ENCODE results near the gene CCND3. TPM values are rescaled to one million over a fixed set of nuclear protein-coding genes. Genes with fewer than 3 reads are reported as not detected.

Gene CCND3
- polyA plus RNA-seq, 2 of the 4 experiments (the other 2 are of a cell fraction), result 112 to 228 TPM

DNA sequence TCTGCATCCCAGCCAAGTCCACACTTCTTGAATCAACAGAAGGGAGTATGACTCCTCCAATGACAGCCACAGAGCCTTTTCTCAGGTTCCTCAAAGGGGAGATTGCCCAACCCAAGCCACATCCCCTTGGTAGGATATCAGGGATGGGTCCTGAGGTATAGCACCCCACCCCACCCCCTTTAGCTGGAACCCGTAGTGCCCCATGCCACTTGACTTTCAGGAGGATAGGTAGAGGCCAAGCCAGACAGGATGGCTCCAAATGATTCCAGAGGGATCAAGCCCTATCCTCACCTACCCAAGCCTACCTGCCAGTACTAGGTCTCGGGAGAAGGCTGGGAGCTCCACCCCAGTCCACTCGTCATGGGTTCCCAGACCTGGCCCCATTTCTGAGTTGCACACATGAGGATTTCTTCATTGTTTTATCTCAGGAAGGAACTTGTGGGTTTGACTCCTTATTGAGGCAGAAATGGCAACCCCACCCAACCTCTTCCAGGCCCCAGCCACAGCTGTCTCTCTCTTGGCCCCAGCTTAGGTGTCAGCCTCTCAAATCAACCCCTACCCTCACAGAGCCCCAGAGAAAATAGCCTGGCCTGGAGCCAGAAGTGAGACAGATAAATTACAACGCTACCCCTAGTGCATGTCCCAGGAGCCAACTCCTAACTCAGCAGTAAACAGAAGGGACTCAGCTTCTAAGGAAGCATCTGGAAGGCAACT lies 3.6 kb downstream of the CCND3 start:
- ChIA-PET CTCF (interaction anchor here (0.6 to 18.6 kb wide), 12 partner anchors 11 to 154 kb away, joined by 3 to 191 read pairs (median 7); partner anchors contain the start of genes BYSL, MED20, TAF8 and TOMM6), POLR2A (interaction anchor here (1.1 to 3.4 kb wide), 4 partner anchors 17 to 151 kb away, joined by 3 to 11 read pairs (median 4); partner anchors contain the start of genes BYSL and MED20)
- DNase-seq (ENCODE audit: low read depth in 1 of 2, low spot score in 1 of 2) (no peak), FAIRE-seq (no peak), ATAC-seq (no peak)
- Histone ChIP-seq H3K9me3 (no peaks in the 10 kb centered on the region), H3K27ac (peak overlapping the region; percentile 93 to 99), H3K4me2 (peak overlapping the region; percentile 98), H3K4me3 (peak overlapping the region; percentile 87; the same call in 1 of the 3 replicates), H3K4me1 (peaks cover 67% of the 10 kb centered on the region)
- WGBS (ENCODE audit: missing lambda C conversion rate), result 55% methylated on average over 3 of the region's 4 CpGs
- no peak for TF ChIP-seq FOXS1 (CRISPR knock-in tag; IDR thresholded peaks at IDR 0.05)

DNA sequence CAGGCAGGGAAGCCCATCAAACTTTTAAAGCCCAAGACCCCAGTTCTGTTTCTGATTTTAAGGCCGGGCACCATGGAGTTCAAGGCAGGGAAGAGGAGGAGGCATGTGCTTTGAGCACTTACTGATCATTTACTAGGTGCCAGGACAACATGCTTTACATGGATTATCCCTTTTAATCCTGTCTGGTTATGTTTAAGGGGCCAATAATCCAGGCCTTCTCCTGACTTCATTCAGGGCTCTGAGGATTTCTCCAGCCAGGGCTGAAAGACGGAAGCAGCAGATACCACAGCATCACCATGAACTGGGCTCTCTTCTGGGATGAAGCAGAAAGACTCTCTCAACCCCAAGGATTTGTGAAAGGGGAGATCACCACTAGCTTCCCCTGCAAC lies 4.1 kb downstream of the CCND3 start:
- Histone ChIP-seq H3K9me3 (no peaks in the 10 kb centered on the region), H3K27ac (peak overlapping the region; percentile 93 to 99), H3K4me1 (peaks cover 62% of the 10 kb centered on the region), H3K4me2 (peak overlapping the region; percentile 98), H3K4me3 (no peak overlapping the region)
- TF ChIP-seq CBX2 (IDR thresholded peaks at IDR 0.05; ENCODE audit: borderline replicate concordance, low read depth), result no peak
- TF ChIP-seq RFX5 (IDR thresholded peaks at IDR 0.05), result no peak
- no peak for TF ChIP-seq RAD21 (conservative IDR thresholded peaks at IDR 0.05 in 1 of 2, IDR thresholded peaks at IDR 0.05 in 1 of 2)
- TF ChIP-seq ZSCAN20 (CRISPR knock-in tag; IDR thresholded peaks at IDR 0.05), result no peak
- TF ChIP-seq CHD2 (IDR thresholded peaks at IDR 0.05; ENCODE audit: low read length, partially characterized antibody), result no peak
- TF ChIP-seq, protein P1, sequence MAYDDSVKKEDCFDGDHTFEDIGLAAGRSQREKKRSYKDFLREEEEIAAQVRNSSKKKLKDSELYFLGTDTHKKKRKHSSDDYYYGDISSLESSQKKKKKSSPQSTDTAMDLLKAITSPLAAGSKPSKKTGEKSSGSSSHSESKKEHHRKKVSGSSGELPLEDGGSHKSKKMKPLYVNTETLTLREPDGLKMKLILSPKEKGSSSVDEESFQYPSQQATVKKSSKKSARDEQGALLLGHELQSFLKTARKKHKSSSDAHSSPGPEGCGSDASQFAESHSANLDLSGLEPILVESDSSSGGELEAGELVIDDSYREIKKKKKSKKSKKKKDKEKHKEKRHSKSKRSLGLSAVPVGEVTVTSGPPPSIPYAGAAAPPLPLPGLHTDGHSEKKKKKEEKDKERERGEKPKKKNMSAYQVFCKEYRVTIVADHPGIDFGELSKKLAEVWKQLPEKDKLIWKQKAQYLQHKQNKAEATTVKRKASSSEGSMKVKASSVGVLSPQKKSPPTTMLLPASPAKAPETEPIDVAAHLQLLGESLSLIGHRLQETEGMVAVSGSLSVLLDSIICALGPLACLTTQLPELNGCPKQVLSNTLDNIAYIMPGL (CRISPR knock-in tag; IDR thresholded peaks at IDR 0.05; ENCODE audit: borderline replicate concordance), result no peak
- TF ChIP-seq MAZ (IDR thresholded peaks at IDR 0.05; ENCODE audit: borderline replicate concordance, low read depth, low read length), result no peak
- no peak for TF ChIP-seq FOXS1 (CRISPR knock-in tag; IDR thresholded peaks at IDR 0.05)
- TF ChIP-seq MYC (IDR thresholded peaks at IDR 0.05; ENCODE audit: borderline replicate concordance, low read length), result no peak
- TF ChIP-seq JUN (IDR thresholded peaks at IDR 0.05), result no peak
- no peak for TF ChIP-seq EHF (CRISPR knock-in tag; IDR thresholded peaks at IDR 0.05)
- TF ChIP-seq TP53 (CRISPR knock-in tag; IDR thresholded peaks at IDR 0.05), result no peak
- no peak for TF ChIP-seq NPAS2 (CRISPR knock-in tag; IDR thresholded peaks at IDR 0.05; ENCODE audit: borderline replicate concordance)
- no peak for TF ChIP-seq CEBPB (IDR thresholded peaks at IDR 0.05)
- TF ChIP-seq, protein P2, sequence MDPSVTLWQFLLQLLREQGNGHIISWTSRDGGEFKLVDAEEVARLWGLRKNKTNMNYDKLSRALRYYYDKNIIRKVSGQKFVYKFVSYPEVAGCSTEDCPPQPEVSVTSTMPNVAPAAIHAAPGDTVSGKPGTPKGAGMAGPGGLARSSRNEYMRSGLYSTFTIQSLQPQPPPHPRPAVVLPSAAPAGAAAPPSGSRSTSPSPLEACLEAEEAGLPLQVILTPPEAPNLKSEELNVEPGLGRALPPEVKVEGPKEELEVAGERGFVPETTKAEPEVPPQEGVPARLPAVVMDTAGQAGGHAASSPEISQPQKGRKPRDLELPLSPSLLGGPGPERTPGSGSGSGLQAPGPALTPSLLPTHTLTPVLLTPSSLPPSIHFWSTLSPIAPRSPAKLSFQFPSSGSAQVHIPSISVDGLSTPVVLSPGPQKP (IDR thresholded peaks at IDR 0.05; ENCODE audit: low read depth, low read length), result no peak
- 80% methylated on average over 2 of the region's 2 CpGs for WGBS (ENCODE audit: missing lambda C conversion rate)
- ATAC-seq, result no peak
- CTCF ChIA-PET, result interaction anchor here (1.0 to 18.6 kb wide), 10 partner anchors 7 to 154 kb away, joined by 3 to 191 read pairs (median 10); partner anchors contain the start of genes BYSL, MED20, TAF8 and TOMM6
- DNase-seq (ENCODE audit: low read depth in 1 of 2, low spot score in 1 of 2), result no peak
- FAIRE-seq, result no peak
- POLR2A ChIA-PET, result interaction anchor here (1.3 to 3.4 kb wide), 2 partner anchors 31 to 151 kb away, joined by 4 to 11 read pairs; no protein-coding TSS in a partner anchor

DNA sequence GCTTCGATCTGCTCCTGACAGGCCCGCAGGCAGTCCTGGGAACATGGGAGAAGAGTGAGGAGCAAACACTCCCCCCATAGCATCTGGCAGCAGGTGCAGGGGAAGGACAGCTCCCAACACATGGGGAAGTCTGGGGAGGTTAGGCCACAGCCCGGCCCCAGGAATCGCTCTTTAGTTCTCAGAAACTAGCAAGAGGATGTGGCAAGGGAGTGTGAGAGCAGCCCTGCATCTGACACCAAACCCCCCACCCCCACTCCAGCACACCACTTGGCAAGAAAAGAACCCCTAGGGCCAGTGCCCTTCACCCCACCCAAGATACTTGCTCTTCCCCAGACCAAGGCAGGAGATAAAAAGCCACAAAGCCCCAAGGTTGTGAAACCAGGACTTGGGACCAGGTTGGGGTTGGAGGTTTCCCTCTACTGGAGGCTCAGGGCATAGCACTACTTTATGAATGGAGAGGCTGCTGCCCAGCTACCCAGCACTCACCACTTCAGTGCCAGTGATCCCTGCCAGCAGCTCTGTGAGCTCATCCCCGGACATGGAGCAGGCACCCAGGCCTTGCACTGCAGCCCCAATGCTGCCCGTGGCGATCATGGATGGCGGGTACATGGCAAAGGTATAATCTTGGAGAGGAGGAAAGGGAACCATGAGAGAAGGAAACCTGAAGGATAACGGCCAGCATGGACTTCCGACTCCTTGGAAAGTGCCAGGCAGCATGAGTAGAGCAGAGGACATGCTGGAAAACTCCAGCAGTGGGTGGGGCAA lies 5.4 kb downstream of the CCND3 start:
- Histone ChIP-seq H3K27ac (peak overlapping the region; percentile 93 to 99), H3K9me3 (no peaks in the 10 kb centered on the region), H3K4me1 (peaks cover 61% of the 10 kb centered on the region), H3K4me2 (peak overlapping the region; percentile 98), H3K4me3 (0 out of 3 replicates have a peak overlapping the region, but pooled peaks have one; percentile 14)
- POLR2A ChIA-PET, result interaction anchor here (0.6 to 3.4 kb wide), 4 partner anchors 16 to 150 kb away, joined by 3 to 11 read pairs (median 8); partner anchors contain the start of gene MED20
- CTCF ChIA-PET, result interaction anchor here (0.6 to 18.6 kb wide), 26 partner anchors 8 to 1125 kb away, joined by 3 to 191 read pairs (median 4); partner anchors contain the start of genes BYSL, MED20, TAF8 and TOMM6
- peak; percentile 72 to 84 for DNase-seq (ENCODE audit: low read depth in 1 of 2, low spot score in 1 of 2)
- FAIRE-seq, result no peak
- 46% methylated on average over 10 of the region's 10 CpGs for WGBS (ENCODE audit: missing lambda C conversion rate)
- peak; percentile 66 for TF ChIP-seq SMC3 (IDR thresholded peaks at IDR 0.05)
- no peak for TF ChIP-seq HDAC2 (IDR thresholded peaks at IDR 0.05)
- TF ChIP-seq ZNF302 (CRISPR knock-in tag; IDR thresholded peaks at IDR 0.05), result no peak
- TF ChIP-seq RAD21 (conservative IDR thresholded peaks at IDR 0.05 in 1 of 2, IDR thresholded peaks at IDR 0.05 in 1 of 2), result peak; percentile 50 to 60
- TF ChIP-seq CEBPB (IDR thresholded peaks at IDR 0.05), result peak; percentile 24 to 67; a peak in 2 of 4 replicates
- TF ChIP-seq, protein P3, sequence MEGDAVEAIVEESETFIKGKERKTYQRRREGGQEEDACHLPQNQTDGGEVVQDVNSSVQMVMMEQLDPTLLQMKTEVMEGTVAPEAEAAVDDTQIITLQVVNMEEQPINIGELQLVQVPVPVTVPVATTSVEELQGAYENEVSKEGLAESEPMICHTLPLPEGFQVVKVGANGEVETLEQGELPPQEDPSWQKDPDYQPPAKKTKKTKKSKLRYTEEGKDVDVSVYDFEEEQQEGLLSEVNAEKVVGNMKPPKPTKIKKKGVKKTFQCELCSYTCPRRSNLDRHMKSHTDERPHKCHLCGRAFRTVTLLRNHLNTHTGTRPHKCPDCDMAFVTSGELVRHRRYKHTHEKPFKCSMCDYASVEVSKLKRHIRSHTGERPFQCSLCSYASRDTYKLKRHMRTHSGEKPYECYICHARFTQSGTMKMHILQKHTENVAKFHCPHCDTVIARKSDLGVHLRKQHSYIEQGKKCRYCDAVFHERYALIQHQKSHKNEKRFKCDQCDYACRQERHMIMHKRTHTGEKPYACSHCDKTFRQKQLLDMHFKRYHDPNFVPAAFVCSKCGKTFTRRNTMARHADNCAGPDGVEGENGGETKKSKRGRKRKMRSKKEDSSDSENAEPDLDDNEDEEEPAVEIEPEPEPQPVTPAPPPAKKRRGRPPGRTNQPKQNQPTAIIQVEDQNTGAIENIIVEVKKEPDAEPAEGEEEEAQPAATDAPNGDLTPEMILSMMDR (IDR thresholded peaks at IDR 0.05), result peak; percentile 47
- peak; percentile 69 to 73 for ATAC-seq

Measured in A549 (cell line).